HG02763 (cell line): Measurements from ENCODE around the gene CFAP126.
"Not testable (repeated sequence)": the region's sequence is repeated elsewhere in the genome, so short reads cannot be mapped to it uniquely, and the experiment has no call there.

Source experiments
- ATAC-seq: cut with Tn5 transposase; IDR thresholded peaks from one replicate; pipeline ENCODE4 v1.9.1; 2021; ENCODE audit warnings: mild to moderate bottlenecking, moderate library complexity; ENCODE audit not compliant: unreplicated experiment

CFAP126 gene, protein sequence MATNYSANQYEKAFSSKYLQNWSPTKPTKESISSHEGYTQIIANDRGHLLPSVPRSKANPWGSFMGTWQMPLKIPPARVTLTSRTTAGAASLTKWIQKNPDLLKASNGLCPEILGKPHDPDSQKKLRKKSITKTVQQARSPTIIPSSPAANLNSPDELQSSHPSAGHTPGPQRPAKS

DNA sequence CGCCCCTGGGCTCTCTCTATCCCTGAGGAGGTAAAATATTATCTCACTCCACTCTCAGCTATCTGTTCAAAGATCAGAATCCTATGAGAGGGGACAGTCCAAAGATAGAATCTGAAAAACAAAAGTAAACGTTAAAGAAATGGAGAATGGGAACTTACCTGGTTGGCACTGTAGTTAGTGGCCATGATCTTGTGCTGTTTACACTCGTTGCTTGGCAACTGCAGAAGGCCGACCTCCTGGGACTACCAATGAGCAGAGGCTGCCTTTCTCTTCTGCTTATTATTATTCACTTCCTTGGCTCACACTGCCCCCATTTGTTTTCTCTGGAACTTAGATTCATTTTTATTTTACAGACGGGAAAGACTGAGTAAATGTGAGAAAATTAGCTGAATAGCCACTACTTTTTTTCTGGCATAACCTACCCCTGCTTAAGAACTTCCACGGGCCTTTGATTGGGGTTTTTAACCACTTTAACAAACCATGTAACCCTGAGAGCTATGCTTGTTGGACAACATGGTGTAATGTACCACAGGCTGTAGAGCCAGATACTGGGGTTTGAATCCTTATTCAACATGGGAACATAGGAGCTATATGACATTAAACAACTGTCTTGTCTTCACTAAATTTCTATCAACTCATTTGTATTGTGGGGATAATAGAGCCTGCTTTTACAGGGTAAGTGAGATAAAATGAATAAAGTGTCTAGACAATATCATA lies at the start of gene CFAP126:
CFAP126 (minus strand) TSS at position 193 of the 717 bp plus-strand sequence; CDS start at position 185, 8 bp downstream.
- peak; percentile 78 for ATAC-seq

DNA sequence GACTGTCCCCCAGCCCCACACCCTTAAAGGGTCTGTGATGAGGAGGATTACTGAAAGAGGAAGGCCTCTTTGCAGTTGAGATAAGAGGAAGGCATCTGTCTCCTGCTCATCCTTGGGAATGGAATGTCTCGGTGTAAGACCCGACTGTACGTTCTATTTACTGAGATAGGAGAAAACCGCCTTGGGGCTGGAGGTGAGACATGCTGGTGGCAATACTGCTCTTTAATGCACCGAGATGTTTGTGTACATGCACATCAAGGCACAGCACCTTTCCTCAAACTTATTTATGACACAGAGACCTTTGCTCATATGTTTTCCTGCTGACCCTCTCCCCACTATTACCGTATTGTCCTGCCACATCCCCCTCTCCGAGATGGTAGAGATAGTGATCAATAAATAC lies 45.4 kb upstream of the CFAP126 start:
- not testable (repeated sequence) for ATAC-seq

DNA sequence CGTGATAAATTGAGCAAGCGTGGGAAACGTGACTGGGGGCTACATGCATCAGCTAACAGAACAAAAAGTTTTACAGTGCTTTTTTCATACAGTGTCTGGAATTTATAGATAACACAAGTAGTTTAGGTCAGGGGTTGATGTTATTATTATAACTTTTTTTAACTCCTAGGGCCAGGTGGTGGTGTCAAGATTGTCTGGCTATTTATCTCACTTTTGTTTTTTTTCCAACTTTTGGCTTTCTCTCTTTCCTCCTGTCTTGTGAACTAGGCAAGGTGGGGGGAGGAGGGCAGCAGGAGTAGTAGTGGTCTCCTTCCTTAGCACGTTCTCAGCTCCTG lies 42.9 kb upstream of the CFAP126 start:
- not testable (repeated sequence) for ATAC-seq

DNA sequence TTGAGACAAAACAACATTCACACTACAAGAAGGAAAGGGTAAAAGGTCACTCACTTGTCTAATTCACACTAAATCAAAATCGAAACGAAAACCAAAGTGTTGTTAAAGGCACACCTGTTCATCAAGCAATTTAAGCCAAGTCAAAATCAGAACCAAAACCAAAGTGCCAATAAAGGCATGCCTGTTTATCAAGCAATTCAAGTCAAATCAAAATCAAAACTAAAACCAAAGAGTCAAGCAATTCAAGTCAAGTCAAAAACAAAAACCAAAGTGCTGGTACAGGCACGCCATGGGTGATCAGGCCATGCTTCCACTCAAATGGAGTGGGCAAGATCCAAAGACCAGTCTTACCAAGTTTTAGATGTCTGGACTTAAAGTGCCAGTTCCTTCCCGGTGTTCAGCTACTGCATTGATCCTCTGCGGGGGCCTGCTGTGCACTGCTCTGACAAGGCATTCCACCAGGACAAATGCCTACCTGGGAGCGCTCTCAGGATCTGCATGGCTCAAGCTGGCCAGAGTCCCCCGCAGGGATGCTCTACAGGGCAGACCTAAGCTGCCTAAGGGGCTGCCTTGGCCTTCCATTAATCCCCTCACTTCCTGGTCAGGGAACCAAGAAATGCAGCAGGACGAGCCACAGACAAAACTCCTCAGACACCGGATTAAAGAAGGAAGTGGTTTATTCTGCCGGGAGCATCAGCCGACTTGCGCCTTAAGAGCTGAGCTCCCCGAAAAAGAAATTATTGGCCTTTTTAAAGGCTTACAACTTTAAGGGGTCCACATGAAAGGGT lies 42.4 kb upstream of the CFAP126 start:
- not testable (repeated sequence) for ATAC-seq

DNA sequence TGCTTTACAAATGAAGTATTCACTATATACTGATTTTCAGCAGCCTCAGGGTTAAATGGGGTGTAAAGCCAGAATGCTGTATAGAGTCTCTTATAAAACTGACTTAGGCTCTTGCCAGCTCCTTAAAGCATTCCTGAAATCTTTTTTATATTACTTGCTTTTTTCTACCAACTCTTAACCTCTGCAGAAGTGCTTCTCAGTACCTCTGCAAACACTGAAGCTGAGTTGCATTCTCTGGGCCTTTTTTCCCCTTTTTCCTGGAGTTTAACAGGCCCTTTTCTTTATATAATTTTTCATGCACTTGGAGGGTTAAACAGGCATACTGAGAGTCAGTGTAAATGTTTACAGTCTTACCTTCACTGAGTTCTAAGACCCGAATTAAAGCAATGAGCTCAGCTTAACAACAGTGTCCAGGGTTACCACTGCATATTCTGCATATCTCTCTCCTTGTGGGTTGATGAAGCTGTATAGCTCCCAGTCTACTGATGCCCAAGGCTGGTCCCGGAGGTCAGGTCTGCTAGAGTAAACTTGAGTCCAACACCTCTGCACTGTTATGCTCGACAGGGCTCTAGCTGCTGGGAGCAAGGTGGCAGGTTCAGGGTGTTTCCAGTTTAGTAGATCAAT lies 40.9 kb upstream of the CFAP126 start:
- ATAC-seq = no peak

DNA sequence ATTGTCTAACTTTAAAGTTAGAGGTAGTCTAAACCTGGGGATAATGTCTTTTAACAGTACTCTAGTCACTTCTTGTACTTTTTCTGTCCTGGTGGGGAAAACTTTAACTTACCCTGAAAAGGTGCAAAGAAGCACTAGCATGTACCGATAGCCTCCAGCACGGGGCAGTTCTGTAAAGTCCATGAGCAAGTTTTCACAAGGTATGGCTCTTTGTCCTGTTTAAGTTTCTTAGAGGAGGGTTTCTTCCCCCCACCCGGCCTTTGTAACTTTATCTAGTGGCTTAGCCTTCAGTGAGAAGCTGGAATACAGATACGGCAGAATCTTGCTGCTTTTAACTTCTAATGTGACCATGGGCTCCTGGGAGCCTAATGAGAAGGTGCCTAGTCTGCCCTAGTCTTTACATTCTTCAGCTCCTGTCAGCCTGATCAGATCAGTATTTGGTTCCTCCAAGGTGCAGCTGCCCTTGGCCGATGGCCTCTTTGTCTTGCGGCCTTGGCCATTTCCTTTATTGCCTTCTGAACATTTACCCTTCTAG lies 39.8 kb upstream of the CFAP126 start:
- no peak for ATAC-seq

DNA sequence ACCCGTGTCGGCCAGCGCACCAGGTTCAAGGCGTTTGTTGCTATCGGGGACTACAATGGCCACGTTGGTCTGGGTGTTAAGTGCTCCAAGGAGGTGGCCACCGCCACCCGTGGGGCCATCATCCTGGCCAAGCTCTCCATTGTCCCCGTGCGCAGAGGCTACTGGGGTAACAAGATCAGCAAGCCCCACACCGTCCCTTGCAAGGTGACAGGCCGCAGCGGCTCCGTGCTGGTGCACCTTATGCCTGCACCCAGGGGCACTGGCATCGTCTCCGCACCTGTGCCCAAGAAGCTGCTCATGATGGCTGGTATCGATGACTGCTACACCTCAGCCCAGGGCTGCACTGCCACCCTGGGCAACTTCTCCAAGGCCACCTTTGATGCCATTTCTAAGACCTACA lies 38.9 kb upstream of the CFAP126 start:
- not testable (repeated sequence) for ATAC-seq

DNA sequence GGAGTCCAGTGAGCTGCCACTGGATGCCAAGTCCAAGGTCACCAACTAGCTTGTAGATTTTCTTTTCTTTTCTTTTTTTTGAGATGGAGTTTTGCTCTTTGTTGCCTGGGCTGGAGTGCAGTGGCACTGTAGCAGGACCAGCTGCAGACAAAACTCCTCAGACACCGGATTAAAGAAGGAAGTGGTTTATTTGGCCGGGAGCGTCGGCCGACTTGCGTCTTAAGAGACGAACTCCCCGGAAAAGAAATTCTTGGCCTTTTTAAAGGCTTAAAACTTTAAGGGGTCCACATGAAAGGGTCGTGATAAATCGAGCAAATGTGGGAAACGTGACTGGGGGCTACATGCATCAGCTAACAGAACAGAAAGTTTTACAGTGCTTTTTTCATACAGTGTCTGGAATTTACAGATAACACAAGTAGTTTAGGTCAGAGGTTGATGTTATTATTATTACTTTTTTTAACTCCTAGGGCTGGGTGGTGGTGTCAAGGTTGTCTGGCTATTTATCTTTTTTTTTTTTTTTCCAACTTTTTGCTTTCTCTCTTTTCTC lies 36.4 kb upstream of the CFAP126 start:
- no peak for ATAC-seq

DNA sequence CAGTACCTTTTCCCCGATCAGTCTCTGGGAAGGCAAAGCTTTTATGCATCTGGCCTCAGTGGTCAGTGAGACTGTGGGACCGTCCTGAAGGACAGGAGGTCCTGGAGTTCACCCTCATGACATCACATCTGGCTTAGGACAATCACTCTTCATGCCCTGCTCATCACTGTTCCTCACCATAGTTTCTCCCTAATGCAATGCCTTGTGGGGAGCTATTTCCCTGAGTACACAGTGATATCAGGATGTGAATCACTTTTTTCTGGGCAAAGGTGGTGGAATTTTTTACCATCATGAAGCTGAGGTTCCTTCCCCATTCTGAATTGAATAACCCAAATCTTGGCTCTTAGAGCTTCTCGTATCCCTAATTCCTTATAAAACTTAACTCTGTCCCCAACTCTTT lies 34.8 kb upstream of the CFAP126 start:
- no peak for ATAC-seq

DNA sequence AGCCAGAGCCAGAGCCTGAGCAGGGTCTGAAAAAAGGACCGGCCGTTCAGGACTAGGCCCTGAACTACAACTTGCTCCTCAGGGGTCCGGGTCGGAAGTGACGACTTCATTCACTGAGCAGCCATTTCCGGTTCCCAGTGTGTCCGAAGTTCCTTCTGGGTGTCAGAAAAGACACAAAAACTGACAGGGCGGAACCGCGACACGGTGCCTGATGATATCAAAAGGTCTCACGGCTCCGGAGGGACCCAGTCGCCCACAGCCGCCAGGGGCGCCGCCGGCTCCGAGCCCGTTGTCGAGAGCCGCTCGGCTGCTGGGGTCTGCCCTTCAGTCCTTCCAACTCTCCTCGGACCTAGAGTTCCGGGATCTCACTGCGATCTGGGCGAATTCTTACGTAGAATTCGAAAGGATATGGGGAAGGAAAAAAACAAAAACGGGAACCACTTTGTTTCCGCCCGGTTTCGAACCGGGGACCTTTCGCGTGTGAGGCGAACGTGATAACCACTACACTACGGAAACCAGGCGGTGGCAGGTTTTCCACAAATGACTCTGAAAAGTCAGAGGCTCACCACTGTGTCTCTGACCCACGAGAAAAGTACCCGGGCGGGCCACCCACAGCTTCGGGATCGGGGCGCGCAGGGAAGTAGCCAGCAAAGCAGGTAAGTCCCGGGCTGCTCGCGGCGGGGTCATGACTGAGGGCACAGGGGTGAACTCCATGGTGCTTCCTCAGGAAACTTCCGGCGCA lies 31.8 kb upstream of the CFAP126 start:
- peak; percentile 74 for ATAC-seq

DNA sequence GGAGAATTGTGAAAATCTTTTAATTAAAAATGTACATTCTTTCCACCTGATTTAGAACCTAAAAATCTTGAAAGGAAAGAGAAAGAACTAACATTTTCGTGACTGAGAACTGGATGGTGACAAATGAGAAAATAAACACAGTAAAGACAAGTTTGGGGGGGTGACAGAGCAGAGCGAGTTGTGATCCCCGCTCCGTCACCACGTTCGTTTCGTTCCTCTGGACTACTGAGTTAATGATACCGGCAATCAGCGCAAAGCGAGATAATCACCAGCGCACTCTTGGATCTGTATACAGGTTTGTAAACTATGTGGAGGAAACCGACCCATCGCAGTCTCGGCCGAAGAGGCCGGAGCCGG lies 31.2 kb upstream of the CFAP126 start:
- no peak for ATAC-seq

DNA sequence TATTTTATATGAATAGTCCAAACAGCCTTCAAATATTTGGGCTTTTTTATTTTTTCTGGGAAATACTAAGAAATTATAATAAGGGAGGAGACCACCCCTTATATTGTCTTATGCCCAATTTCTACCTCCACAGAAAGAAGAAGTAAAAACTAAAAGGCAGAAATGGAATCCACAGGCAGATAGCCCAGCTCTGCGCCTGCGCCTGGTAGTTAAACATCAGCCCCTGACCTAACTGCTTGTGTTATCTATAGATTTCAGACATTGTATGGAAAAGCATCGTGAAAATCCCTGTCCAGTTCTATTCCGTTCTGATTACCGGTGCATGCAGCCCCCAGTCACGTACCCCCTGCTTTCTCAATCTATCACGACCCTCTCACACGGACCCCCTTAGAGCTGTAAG lies 29.4 kb upstream of the CFAP126 start:
- ATAC-seq = not testable (repeated sequence)

DNA sequence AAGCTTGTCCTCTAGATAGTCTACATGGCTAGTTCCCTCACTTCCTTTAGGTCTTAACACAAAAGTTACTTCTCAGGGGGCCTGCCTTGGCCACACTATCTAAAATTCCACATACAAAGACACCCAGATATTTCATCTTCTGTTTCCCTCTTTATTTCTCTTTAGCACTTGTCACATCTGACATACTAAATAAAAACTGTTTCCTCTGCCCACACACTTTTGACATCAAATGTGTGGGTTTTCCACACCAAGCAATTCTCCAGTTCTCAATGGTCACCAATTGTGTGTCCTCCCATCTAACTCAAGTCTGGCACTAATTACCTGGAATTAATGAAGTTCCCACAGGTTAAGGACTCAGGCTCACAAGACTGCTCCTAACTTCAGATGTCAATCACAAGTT lies 25.5 kb upstream of the CFAP126 start:
- ATAC-seq = no peak

DNA sequence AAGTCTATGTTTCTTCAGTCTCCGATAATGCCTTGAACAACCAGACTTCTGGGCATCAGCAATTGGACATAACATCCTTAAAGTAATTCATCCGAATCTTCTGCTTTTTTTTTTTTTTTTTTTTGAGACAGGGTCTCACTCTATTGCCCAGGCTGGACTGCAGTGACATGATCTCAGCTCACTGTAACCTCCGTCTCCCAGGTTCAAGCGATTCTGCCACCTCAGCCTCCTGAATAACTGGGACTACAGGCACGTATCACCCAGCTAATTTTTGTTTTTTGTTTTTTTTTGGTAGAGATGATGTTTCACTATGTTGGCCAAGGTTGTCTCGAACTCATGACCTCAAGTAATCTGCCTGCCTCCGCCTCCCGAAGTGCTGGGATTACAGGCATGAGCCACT lies 23.9 kb upstream of the CFAP126 start:
- ATAC-seq = no peak

DNA sequence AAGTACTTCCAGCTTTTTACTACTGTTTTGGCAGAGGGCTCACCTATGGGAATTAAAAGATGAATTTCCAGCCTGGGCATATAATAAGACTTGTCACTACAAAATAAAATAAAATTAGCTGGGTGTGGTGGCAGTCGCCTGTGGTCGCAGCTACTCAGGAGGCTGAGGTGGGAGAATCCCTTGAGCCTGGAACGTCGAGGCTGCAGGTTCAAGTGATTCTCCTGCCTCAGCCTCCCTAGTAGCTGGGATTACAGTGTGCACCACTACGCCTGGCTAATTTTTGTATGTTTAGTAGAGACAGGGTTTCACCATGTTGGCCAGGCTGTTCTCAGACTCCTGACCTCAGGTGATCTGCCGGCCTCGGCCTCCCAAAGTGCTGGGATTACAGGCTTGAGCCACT lies 23.5 kb upstream of the CFAP126 start:
- ATAC-seq = not testable (repeated sequence)

DNA sequence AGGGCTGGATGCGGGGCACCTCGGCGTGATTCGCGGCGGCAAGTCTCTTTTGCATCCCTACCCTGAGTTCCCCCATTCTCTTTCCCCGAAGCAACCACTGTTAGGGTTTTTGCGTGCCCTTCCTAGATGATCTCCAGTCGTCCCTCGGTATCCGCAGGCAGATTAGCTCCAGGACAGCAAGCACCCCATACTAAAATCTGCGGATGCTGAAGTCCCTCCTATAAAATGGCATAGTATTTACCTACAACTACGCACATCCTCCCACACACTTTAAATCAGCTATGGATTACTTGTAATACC lies 22.8 kb upstream of the CFAP126 start:
- no peak for ATAC-seq

DNA sequence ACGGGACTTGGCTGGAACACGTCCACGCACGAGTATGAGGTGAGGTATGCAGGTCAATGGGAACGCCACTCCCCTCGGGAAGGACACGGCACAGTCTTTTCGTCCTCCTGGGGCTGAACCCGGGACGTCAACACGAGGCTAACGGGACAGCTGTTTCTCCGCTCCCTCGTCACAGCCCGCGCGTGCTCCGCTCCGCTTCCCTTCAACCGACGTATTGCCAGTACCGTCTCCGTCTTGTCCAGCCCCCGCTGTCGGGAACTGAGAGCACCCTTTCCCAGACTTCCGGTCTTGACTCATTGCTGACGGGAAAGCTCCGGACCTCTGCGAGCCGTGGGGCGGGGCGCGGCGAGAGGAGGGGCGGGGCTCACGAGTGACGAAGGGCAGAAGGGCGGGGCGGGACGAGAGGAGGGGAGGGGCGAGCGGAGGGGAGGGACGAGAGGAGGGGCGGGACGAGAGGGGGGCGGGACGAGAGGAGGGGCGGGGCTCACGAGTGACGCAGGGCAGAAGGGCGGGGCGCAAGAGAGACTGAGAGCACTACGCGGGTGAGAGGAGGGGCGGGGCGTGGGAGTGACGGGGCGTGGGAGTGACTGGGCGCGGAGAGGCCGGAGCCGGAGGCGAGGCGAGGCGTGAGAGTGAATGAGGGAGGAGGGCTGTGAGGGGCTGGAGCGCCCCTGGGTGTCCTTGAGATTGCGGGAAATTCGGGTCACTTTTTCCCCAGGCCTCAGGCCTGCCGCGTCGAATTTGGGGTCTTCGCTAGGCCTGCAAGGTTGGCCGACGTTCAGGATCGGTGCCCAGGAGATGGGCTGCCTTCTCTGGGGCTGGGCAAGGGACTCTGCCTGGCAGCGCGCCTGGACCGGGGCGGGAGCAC lies 22.2 kb upstream of the CFAP126 start:
- ATAC-seq = peak; percentile 86

DNA sequence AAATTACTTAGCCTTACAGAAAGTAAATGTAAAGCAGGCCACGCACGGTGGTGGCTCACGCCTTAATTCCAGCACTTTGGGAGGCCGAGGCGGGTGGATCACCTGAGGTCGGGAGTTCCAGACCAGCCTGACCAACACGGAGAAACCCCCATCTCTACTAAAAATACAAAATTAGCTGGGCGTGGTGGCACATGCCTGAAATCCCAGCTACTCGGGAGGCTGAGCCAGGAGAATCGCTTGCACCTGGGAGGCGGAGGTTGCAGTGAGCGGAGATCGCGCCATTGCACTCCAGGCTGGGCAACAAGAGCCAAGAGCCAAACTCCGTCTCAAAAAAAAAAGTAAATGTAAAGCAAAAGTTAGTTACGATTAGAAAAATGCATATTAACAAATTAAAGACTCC lies 21.5 kb upstream of the CFAP126 start:
- ATAC-seq = not testable (repeated sequence)

DNA sequence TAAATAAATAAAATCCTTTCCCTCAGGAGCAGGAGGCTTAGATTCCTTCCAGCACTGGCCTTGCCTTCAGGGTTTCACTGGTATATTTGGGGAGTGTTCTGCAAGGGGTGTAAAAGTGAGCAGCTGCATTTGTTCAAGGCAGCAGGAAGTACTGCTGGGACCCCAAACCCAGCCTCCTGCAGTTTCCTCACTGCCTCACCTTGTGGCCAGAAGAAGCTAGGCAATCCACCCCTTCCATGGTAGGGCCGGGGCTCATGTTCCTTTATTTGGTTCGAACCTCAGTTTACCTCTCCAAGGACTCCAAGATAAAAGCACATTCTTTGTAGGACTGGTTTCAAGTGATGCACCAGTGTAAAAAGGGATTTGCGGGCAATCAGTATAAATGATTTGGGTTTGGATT lies 21.0 kb upstream of the CFAP126 start:
- ATAC-seq = no peak
